ENCODE data around the gene POGK.

- no peak for TF ChIP-seq SRF (IDR thresholded peaks at IDR 0.05; ENCODE audit: low read depth in 2 of 2, low read length in 2 of 2)
- no peak for TF ChIP-seq EP300 (IDR thresholded peaks at IDR 0.05; ENCODE audit: borderline replicate concordance in 1 of 2, control insufficient read depth in 1 of 2, low read depth in 2 of 2, low read length in 2 of 2)
- no peak for TF ChIP-seq STAT3 (IDR thresholded peaks at IDR 0.05; ENCODE audit: low read depth, low read length)
- no peak for TF ChIP-seq SP1 (IDR thresholded peaks at IDR 0.05; ENCODE audit: low read depth, low read length)
- no peak for TF ChIP-seq POLR2A (IDR thresholded peaks at IDR 0.05; ENCODE audit: low read depth, low read length)
- TF ChIP-seq POLR2AphosphoS2 (IDR thresholded peaks at IDR 0.05; ENCODE audit: low read depth, low read length): no peak
- TF ChIP-seq CTCF (IDR thresholded peaks at IDR 0.05 in 2 of 3, conservative IDR thresholded peaks at IDR 0.05 in 1 of 3; ENCODE audit: control insufficient read depth in 2 of 3, extremely low read depth in 1 of 3, insufficient read depth in 1 of 3, low read depth in 3 of 3, low read length in 3 of 3): no peak
- TF ChIP-seq TCF7 (IDR thresholded peaks at IDR 0.05; ENCODE audit: borderline replicate concordance): no peak
- no peak for TF ChIP-seq POLR2AphosphoS5 (IDR thresholded peaks at IDR 0.05; ENCODE audit: low read length)
- TF ChIP-seq NFYB (IDR thresholded peaks at IDR 0.05; ENCODE audit: insufficient read depth, low read depth, low read length): no peak
- no peak for TF ChIP-seq YY1 (IDR thresholded peaks at IDR 0.05; ENCODE audit: low read depth, low read length)
- TF ChIP-seq HDAC2 (IDR thresholded peaks at IDR 0.05): no peak
- TF ChIP-seq LARP7 (IDR thresholded peaks at IDR 0.05): no peak
- TF ChIP-seq SMARCA5 (IDR thresholded peaks at IDR 0.05): no peak
Observed at GRCh38 chr1:166843769-166844596, 4.7 kb downstream of the POGK start.
